NCI-H82 treated with DMSO at 0.1 percent for 48 hours (cell line): ENCODE data around the gene PREX1.

Experiments used
- DNase-seq: peaks from one replicate; lab custom pipeline; 2025; ENCODE audit not compliant: unreplicated experiment; lab: John Stamatoyannopoulos, UW

PREX1 gene

GRCh38 chr20:48738399-48739304 lies 89.1 kb downstream of the PREX1 start:
- DNase-seq, result no peak

- DNase-seq, result no peak
Measured at GRCh38 chr20:48738094-48738398, 89.8 kb downstream of the PREX1 start.

GRCh38 chr20:48737434-48738093 lies 90.2 kb downstream of the PREX1 start:
- no peak for DNase-seq

- DNase-seq, result no peak
Measured at GRCh38 chr20:48736636-48737035, 91.2 kb downstream of the PREX1 start.

- DNase-seq, result no peak
Measured at GRCh38 chr20:48736231-48736630, 91.6 kb downstream of the PREX1 start.

- DNase-seq, result no peak
Measured at GRCh38 chr20:48735112-48735511, 92.7 kb downstream of the PREX1 start.

- no peak for DNase-seq
Measured at GRCh38 chr20:48734104-48734749, 93.6 kb downstream of the PREX1 start.

GRCh38 chr20:48733296-48733790 lies 94.5 kb downstream of the PREX1 start:
- no peak for DNase-seq

GRCh38 chr20:48732081-48732829 lies 95.5 kb downstream of the PREX1 start:
- no peak for DNase-seq

GRCh38 chr20:48731536-48731935 lies 96.3 kb downstream of the PREX1 start:
- no peak for DNase-seq

- no peak for DNase-seq
Measured at GRCh38 chr20:48730977-48731376, 96.8 kb downstream of the PREX1 start.

GRCh38 chr20:48729538-48729937 lies 98.3 kb downstream of the PREX1 start:
- DNase-seq, result no peak

- DNase-seq, result no peak
Measured at GRCh38 chr20:48728042-48728825, 99.6 kb downstream of the PREX1 start.

- DNase-seq, result no peak
Measured at GRCh38 chr20:48727226-48727625, 100.6 kb downstream of the PREX1 start.

- no peak for DNase-seq
Measured at GRCh38 chr20:48725555-48725991, 102.2 kb downstream of the PREX1 start.

GRCh38 chr20:48724891-48725554 lies 102.8 kb downstream of the PREX1 start:
- DNase-seq, result no peak

GRCh38 chr20:48724382-48724781 lies 103.4 kb downstream of the PREX1 start:
- no peak for DNase-seq

- no peak for DNase-seq
Measured at GRCh38 chr20:48723308-48724264, 104.2 kb downstream of the PREX1 start.
